OCI-M1 (cell line): ENCODE measurements around the gene SFT2D3.

Experiments used
- DNase-seq: peaks from one replicate; lab custom pipeline; 2025; lab: John Stamatoyannopoulos, UW

SFT2D3 gene

DNA sequence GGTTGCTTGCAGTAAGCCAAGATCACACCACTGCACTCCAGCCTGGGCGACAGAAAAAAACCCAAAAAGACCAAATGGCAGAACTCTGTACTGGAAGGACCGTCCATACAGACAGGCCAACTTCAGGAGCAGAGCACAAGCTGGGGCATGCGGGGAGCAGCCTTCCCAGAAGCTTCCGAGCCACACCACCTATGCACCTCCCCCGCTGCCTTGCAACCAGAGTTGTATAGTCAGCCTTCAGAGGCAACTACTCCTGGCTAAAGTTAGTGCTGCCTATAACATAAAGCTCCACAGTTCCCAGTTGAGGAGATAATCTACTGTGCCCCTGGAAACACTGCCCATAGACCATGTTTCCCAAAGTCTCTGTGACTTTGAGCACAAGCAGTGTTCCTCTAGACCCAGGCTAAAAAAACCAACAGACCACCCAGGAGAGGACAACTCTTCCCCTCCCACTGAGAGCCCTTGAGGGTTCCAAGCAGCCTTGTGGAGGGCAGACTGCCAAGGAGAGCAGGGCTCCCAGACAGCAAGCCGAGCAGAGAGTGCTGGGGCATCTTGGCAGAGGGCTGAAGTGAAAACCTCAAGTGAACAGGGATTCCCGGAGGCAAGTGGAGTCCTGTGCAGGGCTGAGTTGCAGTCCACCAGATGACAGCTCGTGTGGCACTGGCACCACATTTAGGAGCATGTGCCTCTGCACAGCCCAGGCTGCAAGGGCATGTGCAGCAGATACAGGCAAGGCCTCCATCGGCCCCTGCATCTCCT lies 6.8 kb downstream of the SFT2D3 start:
- DNase-seq = no peak

DNA sequence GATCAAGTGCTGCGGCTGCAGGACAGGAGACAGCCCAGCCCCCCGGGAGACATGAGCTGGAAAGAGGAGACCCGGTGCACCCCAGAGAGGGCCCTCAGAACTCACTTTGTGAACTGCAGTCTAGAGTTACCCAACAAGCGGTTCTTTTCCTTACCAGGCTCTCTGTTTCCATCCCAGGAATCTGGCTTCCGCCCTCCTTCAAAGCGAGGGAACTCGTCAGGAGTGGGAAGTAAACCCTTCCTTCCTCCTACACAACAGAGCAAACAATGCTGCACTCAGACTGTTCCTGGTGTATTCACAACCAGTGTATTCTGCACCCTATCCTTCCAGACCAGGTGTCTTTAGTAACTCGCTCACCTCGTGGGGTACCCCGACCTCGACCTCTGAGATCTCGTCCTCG lies 8.0 kb downstream of the SFT2D3 start:
- DNase-seq = no peak

- no peak for DNase-seq
Observed at GRCh38 chr2:127712999-127713398, 11.7 kb downstream of the SFT2D3 start.

- DNase-seq = no peak
Observed at GRCh38 chr2:127713562-127713961, 12.3 kb downstream of the SFT2D3 start.

GRCh38 chr2:127715778-127716449 lies 14.6 kb downstream of the SFT2D3 start:
- DNase-seq = no peak

DNA sequence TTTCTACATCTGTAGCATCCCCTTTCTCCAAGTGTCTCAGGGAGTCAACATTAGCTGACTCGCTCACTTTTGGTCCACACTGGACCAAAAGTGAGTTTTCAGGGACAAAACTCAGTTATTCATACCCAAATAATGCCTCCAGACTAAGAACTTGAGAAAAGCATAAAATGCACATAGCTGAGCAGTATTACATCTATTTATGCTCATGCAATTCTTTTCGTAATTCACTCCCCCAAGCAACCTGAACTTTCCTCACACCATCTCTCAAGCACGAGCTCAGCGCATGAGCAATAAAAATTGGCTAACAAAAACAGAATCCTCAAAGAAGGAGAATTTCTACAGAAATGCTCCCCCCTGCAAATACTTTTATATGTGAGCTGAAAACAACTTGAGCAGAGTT lies 17.0 kb downstream of the SFT2D3 start:
- no peak for DNase-seq

DNA sequence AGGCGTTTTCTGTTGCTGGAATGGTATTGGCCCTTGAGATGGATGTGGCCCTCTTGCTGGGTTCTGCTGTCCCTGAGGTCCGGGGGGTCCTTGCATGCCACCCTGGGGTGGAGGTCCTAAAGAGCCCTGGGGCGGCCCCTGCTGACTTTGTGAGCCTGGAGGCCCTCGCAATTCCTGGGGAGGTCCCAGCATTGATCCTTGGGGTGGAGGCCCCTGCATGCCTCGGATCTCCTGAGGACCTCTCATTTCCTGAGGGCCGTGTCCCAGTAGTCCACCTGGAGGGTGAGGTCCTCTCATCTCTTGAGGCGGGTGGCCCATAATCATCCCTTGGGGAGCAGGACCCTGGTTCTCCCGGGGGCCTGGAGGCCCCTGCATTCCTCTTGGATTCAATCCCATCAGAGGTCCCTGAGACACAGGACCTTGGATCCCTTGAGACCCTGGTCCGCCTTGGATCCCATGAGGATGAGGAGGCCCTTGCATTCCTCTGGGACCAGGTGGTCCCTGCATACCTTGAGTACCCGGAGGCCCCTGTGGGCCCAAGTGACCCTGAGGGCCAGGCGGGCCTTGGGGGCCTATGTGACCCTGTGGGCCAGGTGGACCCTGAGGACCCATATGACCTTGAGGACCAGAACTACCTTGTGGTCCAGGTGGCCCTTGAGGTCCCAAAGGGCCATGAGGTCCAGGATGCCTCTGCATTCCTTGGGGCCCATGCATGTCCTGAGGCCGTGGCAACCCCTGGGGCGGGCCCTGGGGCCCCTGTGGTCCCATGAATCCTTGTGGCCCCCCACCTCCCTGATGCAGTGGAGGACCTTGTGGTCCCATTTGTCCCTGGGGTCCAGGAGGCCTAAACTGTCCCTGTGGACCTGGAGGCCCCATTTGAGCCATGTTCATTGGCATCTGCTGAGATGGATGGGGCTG lies 18.3 kb downstream of the SFT2D3 start:
- DNase-seq = no peak

DNA sequence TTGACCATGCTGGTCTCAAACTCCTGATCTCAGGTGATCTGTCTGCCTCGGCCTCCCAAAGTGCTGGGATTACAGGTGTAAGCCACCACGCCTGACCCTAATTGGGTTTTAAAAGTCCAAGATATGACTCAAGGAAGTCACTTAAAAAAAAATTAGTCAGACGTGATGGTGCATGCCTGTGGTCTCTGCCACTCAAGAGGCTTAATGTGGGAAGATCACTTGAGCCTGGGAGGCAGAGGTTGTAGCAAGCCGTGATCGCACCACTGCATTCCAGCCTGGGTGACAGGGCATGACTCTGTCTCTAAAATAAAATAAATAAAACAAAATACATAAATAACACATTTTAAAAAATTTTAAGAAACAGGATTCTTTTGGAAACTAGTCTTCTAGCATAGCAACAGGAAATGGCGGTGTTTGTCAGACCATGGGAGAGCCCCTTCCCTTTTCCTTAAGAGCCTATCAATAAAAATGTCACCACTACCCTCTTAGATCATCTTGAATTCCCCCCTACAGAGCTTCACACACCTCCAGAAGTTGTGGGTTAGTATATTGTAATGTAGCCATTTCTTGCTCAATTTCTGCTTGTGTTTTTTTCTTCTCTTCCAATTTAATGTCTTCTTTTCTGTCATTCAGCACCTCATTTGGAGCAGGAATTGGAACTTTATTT lies 20.1 kb downstream of the SFT2D3 start:
- no peak for DNase-seq

- DNase-seq = no peak
Observed at GRCh38 chr2:127721978-127722355, 20.7 kb downstream of the SFT2D3 start.

DNA sequence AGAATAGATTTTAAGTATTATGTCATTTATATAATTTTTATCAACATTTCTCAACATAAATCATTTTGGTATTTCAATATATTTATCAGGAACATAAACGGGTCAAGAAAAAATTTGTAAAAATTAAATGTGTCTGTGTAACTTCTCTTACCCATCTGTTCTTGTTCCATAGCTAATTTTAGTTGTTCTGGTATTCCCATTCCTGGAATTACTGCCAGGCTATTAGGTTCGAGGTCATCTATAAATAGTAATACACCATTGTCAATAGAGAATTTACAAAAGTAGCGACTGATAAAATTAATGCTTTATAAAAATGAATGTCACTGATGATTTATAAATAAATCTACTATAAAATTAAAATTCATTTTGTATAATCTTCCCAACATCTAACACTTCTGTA lies 21.5 kb downstream of the SFT2D3 start:
- no peak for DNase-seq

GRCh38 chr2:127726158-127726880 lies 25.0 kb downstream of the SFT2D3 start:
- DNase-seq = no peak

GRCh38 chr2:127733113-127733815 lies 32.0 kb downstream of the SFT2D3 start:
- no peak for DNase-seq

- DNase-seq = peak; percentile 8
Observed at GRCh38 chr2:127733816-127734537, 32.7 kb downstream of the SFT2D3 start.

DNA sequence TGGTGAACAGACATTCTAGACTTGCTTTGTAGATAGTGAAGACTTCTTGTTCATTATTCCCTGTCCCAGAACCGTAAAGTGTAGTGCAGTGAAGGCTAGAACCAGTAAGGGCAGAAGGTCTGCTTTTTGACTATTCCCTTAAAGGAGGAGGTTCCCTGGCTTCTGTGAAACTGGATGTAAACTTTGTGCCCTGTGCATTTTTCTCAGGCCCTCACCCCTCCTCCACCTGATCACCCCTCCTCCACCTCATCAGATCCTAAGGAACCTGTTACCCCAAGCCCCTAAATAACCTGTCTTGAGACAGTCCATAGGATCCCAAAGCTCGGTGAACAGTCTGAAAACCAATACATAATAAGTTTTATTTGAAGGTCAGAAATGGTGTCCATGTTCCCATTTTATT lies 33.7 kb downstream of the SFT2D3 start:
- no peak for DNase-seq

- DNase-seq = no peak
Observed at GRCh38 chr2:127735537-127736399, 34.5 kb downstream of the SFT2D3 start.

- DNase-seq = no peak
Observed at GRCh38 chr2:127737892-127738291, 36.6 kb downstream of the SFT2D3 start.

DNA sequence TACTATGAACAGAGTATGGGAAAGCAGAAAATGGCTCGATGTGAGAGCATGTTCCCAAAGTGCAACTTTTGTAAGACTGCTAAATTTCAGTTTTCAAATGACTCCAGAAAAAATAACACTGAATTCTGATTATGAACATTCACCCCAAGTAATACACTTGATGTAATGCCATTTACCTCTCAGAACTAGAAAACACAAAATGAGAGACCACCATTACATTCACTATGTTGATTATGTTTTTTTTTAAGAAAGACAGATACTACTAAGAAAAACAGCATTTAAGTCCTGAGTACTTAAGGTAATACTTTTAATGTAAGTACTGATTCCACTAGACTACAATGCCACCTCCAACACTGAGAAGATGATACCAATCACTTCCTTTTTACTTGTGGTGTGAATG lies 38.5 kb downstream of the SFT2D3 start:
- DNase-seq = no peak

- DNase-seq = no peak
Observed at GRCh38 chr2:127740665-127741288, 39.5 kb downstream of the SFT2D3 start.
